ENCODE measurements around the gene HAPLN1. TPM values are rescaled to one million over a fixed set of nuclear protein-coding genes. Genes with fewer than 3 reads are reported as not detected.

Gene HAPLN1
- total RNA-seq, 4 donors from 2014 or later: not detected

DNA sequence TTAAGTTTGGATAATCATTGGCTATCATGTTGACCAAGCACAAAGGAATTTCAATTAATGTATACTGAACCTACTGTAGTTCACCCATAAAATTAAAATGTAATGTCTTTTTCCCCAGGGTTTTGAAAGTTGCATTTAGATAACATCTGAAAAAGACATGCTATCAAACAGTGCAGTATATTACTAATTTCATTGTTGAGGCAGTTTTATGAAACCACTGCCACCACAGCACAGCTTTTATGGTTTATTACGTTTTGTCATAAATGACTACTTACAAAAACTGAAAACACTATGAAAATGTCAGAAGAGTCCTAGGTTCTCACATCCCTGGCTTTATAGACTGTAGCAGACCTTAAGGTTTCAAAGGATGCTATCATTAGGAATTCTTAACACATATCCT, 32.0 kb upstream of the HAPLN1 start:
- Histone ChIP-seq H3K9me3 (no peaks in the 10 kb centered on the region), H3K4me3 (no peak overlapping the region), H3K27me3 (no peaks in the 10 kb centered on the region), H3K36me3 (no peaks in the 10 kb centered on the region), H3K27ac (no peak overlapping the region), H3K4me1 (no peaks in the 10 kb centered on the region)
- ATAC-seq: no peak
- intact Hi-C loops (cut with DNase I; ENCODE audit: low total_unique reads) (no loop called here), in situ Hi-C loops (cut with MboI; ENCODE audit: low sequenced_read_pairs in 4 of 4) (no loop called here)
- TF ChIP-seq CTCF (IDR thresholded peaks at IDR 0.05 in 4 of 5, conservative IDR thresholded peaks at IDR 0.05 in 1 of 5): no peak
- no peak for TF ChIP-seq POLR2A (IDR thresholded peaks at IDR 0.05)
- no peak for DNase-seq

GRCh38 chr5:83751201-83751600, 30.5 kb upstream of the HAPLN1 start:
- Histone ChIP-seq H3K27ac (no peak overlapping the region), H3K36me3 (no peaks in the 10 kb centered on the region), H3K27me3 (no peaks in the 10 kb centered on the region), H3K4me1 (no peaks in the 10 kb centered on the region), H3K4me3 (no peak overlapping the region), H3K9me3 (no peaks in the 10 kb centered on the region)
- in situ Hi-C loops (cut with MboI; ENCODE audit: low sequenced_read_pairs in 4 of 4): no loop called here
- ATAC-seq (no peak), DNase-seq (no peak)
- intact Hi-C loops (cut with DNase I; ENCODE audit: low total_unique reads): no loop called here
- TF ChIP-seq POLR2A (IDR thresholded peaks at IDR 0.05) (no peak), CTCF (IDR thresholded peaks at IDR 0.05 in 4 of 5, conservative IDR thresholded peaks at IDR 0.05 in 1 of 5) (no peak)

- Histone ChIP-seq H3K4me1 (no peaks in the 10 kb centered on the region), H3K9me3 (no peaks in the 10 kb centered on the region), H3K4me3 (no peak overlapping the region), H3K27me3 (no peaks in the 10 kb centered on the region), H3K36me3 (no peaks in the 10 kb centered on the region), H3K27ac (no peak overlapping the region)
- DNase-seq (no peak), ATAC-seq (no peak)
- in situ Hi-C loops (cut with MboI; ENCODE audit: low sequenced_read_pairs in 4 of 4) (no loop called here), intact Hi-C loops (cut with DNase I; ENCODE audit: low total_unique reads) (no loop called here)
- TF ChIP-seq CTCF (IDR thresholded peaks at IDR 0.05 in 4 of 5, conservative IDR thresholded peaks at IDR 0.05 in 1 of 5) (no peak), POLR2A (IDR thresholded peaks at IDR 0.05) (no peak)
Observed at GRCh38 chr5:83750749-83751148, 30.1 kb upstream of the HAPLN1 start.

DNA sequence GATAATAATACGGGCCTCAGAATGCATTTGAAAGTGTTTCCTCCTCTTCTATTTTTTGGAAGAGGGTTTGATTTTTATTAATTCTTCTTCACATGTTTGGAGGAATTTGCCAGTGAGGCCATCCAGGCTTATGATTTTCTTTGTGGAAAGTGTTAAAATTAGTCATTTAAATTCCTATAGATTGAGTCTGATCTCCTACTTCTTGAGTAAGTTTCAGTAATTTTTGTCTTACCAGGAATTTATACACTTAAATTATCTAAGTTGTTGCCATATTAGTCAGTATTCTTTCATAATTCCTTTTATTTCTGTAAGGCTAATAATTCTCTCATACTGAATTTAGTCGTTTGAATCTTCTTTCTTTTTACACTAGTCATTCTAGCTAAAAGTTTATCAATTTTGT, 25.2 kb upstream of the HAPLN1 start:
- in situ Hi-C loops (cut with MboI; ENCODE audit: low sequenced_read_pairs in 4 of 4) (no loop called here), intact Hi-C loops (cut with DNase I; ENCODE audit: low total_unique reads) (no loop called here)
- H3K27me3 ChIP-seq: no peaks in the 10 kb centered on the region
- no peak for ATAC-seq
- no peak for DNase-seq
- TF ChIP-seq CTCF (IDR thresholded peaks at IDR 0.05 in 4 of 5, conservative IDR thresholded peaks at IDR 0.05 in 1 of 5): no peak
- TF ChIP-seq POLR2A (IDR thresholded peaks at IDR 0.05): no peak
- H3K27ac ChIP-seq: no peak overlapping the region
- H3K9me3 ChIP-seq: no peaks in the 10 kb centered on the region
- no peaks in the 10 kb centered on the region for H3K4me1 ChIP-seq
- no peaks in the 10 kb centered on the region for H3K36me3 ChIP-seq
- no peak overlapping the region for H3K4me3 ChIP-seq

DNA sequence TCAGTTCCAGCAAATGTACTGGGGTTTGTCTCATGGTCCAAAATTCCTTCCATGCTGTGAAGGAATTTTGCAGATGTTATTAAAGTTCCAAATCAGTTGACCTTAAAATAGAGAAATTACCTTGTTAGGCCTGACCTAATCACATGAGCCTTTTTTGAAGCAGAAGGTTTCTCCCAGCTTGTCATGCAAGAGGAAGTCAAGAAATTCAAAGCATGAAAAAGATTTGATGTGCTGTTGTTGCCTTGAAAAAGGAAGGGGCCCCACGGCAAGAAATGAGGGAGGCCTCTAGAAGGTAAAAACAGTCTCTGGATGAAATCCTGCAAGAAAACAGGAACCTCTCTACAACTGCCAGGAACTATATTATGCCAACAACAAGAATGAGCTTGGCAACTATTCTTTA, 24.2 kb upstream of the HAPLN1 start:
- intact Hi-C loops (cut with DNase I; ENCODE audit: low total_unique reads): no loop called here
- Histone ChIP-seq H3K27ac (no peak overlapping the region), H3K27me3 (no peaks in the 10 kb centered on the region), H3K36me3 (no peaks in the 10 kb centered on the region), H3K4me1 (no peaks in the 10 kb centered on the region), H3K4me3 (no peak overlapping the region), H3K9me3 (no peaks in the 10 kb centered on the region)
- in situ Hi-C loops (cut with MboI; ENCODE audit: low sequenced_read_pairs in 4 of 4): no loop called here
- no peak for TF ChIP-seq CTCF (IDR thresholded peaks at IDR 0.05 in 4 of 5, conservative IDR thresholded peaks at IDR 0.05 in 1 of 5)
- no peak for TF ChIP-seq POLR2A (IDR thresholded peaks at IDR 0.05)
- no peak for ATAC-seq
- DNase-seq: no peak

All from gastrocnemius medialis (tissue), 4 donors.